ENCODE data around the gene EDA. TPM values are rescaled to one million over a fixed set of nuclear protein-coding genes. Genes with fewer than 3 reads are reported as not detected.

The EDA gene
- polyA plus RNA-seq, 1 donor from 2014 or later: not detected

GRCh38 chrX:69664693-69665092, 48.8 kb downstream of the EDA start:
- Mint-ChIP-seq H3K27me3 (no peaks in the 10 kb centered on the region), H3K27ac (no peak overlapping the region), H3K4me1 (no peaks in the 10 kb centered on the region), H3K36me3 (no peaks in the 10 kb centered on the region), H3K4me3 (no peak overlapping the region), H3K9me3 (peaks cover 5 to 25% (median 6%) of the 10 kb centered on the region in 3 donors)

DNA sequence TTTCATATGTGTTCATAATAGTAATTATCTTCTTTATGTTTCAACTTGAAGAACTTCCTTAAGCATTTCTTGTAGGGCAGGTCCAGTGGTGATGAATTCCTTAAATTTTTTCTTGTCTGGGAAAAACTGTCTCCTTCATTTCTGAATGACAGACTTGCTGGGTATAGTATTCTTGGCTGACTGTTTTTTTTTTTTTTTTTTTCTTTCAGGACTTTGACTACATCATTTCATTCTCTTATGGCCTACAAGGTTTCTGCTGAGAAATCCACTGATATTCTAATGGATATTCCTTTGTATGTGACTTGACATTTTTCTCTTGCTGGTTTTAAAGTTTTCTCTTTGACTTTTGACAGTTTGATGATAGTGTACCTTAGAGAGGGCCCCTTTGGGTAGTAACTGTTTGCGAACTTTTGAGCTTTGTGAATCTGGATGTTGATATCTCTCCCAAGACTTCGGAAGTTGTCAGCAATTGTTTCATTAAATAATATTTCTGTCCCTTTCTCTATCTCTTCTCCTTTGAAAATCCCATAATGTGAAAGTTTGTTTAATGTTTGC, 54.2 kb downstream of the EDA start:
- H3K27me3 Mint-ChIP-seq: no peaks in the 10 kb centered on the region
- H3K27ac Mint-ChIP-seq: no peak overlapping the region
- peaks cover 0 to 2% (median 0%) of the 10 kb centered on the region in 3 donors for H3K4me1 Mint-ChIP-seq
- peaks cover 4% of the 10 kb centered on the region for H3K36me3 Mint-ChIP-seq
- peaks cover 8 to 31% (median 18%) of the 10 kb centered on the region in 3 donors for H3K9me3 Mint-ChIP-seq
- no peak overlapping the region for H3K4me3 Mint-ChIP-seq

GRCh38 chrX:69674891-69675290, 59.0 kb downstream of the EDA start:
- H3K36me3 Mint-ChIP-seq: peaks cover 4% of the 10 kb centered on the region
- peaks cover 0 to 2% (median 0%) of the 10 kb centered on the region in 3 donors for H3K4me1 Mint-ChIP-seq
- no peaks in the 10 kb centered on the region for H3K27me3 Mint-ChIP-seq
- H3K9me3 Mint-ChIP-seq: peaks cover 4 to 19% (median 19%) of the 10 kb centered on the region in 3 donors
- peak overlapping the region in 1 of 3 donors; percentile 18 for H3K27ac Mint-ChIP-seq
- no peak overlapping the region for H3K4me3 Mint-ChIP-seq

- Mint-ChIP-seq H3K27ac (no peak overlapping the region), H3K27me3 (no peaks in the 10 kb centered on the region), H3K36me3 (no peaks in the 10 kb centered on the region), H3K4me3 (no peak overlapping the region), H3K4me1 (no peaks in the 10 kb centered on the region), H3K9me3 (peaks cover 0 to 5% (median 0%) of the 10 kb centered on the region in 3 donors)
Measured at GRCh38 chrX:69705818-69706217, 89.9 kb downstream of the EDA start.

DNA sequence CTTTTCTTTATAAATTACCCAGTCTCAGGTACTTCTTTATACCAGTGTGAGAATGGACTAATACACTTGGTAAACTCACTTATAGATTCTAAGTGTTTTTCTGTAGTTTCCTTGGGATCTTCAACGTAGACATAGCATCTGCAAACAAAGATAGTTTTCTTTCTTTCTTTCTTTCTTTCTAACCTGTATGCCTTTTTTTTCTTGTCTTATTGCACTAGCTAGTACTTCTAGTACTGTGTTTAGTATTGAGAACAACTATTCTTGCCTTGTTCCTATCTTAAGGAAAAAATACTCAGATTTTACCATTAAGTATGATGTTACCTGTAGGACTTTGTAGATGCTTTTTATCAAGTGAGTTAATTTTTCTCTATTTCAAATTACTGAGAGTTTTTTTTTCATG, 102.2 kb downstream of the EDA start:
- H3K4me3 Mint-ChIP-seq: no peak overlapping the region
- H3K27ac Mint-ChIP-seq: no peak overlapping the region
- no peaks in the 10 kb centered on the region for H3K36me3 Mint-ChIP-seq
- peaks cover 5 to 35% (median 7%) of the 10 kb centered on the region in 3 donors for H3K9me3 Mint-ChIP-seq
- H3K4me1 Mint-ChIP-seq: no peaks in the 10 kb centered on the region
- H3K27me3 Mint-ChIP-seq: no peaks in the 10 kb centered on the region

DNA sequence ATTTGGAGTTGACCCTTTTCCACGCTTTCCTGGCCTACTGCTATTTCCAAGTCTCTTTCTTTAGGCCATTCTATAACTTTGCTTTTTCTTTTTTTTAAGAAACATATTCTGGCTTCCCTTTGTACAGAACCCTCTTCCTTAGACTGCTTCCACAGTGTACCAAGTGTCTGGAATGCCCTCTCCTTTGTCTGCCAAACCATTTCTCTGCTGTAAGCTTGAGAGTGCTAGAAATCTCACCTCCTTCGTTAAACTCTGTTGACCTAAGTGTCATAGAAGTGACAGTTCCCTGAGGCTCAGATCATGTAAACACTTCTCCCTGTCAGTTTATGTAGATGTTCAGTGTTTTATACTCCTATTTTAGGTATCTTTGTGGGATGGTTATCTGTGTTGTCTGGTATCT, 108.4 kb downstream of the EDA start:
- Mint-ChIP-seq H3K36me3 (no peaks in the 10 kb centered on the region), H3K27ac (no peak overlapping the region), H3K9me3 (peaks cover 2 to 6% (median 6%) of the 10 kb centered on the region in 3 donors), H3K4me3 (no peak overlapping the region), H3K27me3 (peaks cover 3% of the 10 kb centered on the region), H3K4me1 (no peaks in the 10 kb centered on the region)

GRCh38 chrX:69740317-69740716, 124.4 kb downstream of the EDA start:
- Mint-ChIP-seq H3K36me3 (no peaks in the 10 kb centered on the region), H3K27me3 (no peaks in the 10 kb centered on the region), H3K4me3 (no peak overlapping the region), H3K27ac (no peak overlapping the region), H3K9me3 (peaks cover 3 to 17% (median 9%) of the 10 kb centered on the region in 3 donors), H3K4me1 (no peaks in the 10 kb centered on the region)

GRCh38 chrX:69741721-69742120, 125.8 kb downstream of the EDA start:
- Mint-ChIP-seq H3K9me3 (peaks cover 3 to 17% (median 9%) of the 10 kb centered on the region in 3 donors), H3K4me1 (no peaks in the 10 kb centered on the region), H3K36me3 (no peaks in the 10 kb centered on the region), H3K27ac (no peak overlapping the region), H3K27me3 (no peaks in the 10 kb centered on the region), H3K4me3 (no peak overlapping the region)

GRCh38 chrX:69746051-69746450, 130.1 kb downstream of the EDA start:
- Mint-ChIP-seq H3K9me3 (peaks cover 2 to 16% (median 7%) of the 10 kb centered on the region in 3 donors), H3K36me3 (no peaks in the 10 kb centered on the region), H3K27me3 (no peaks in the 10 kb centered on the region), H3K27ac (no peak overlapping the region), H3K4me3 (no peak overlapping the region), H3K4me1 (no peaks in the 10 kb centered on the region)

DNA sequence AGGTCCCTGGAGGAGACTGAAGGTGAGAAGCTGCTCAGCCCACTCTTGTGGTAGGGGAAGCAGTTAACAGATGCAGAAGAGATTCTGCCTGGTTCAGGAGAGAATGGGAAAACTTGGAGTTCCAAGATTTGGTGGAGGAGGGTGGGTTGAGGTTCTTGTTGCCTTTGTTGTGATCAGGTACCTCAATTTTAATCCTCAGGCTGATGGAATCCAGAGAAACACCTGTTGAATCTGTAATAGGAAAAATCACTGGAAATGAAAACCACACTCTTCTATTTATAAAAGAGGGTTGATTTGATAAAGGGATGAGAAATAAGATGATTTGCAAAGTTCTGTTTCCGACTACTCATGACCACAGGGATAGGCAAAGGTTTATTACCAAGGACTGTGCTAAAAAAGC, 132.1 kb downstream of the EDA start:
- no peak overlapping the region for H3K4me3 Mint-ChIP-seq
- H3K4me1 Mint-ChIP-seq: no peaks in the 10 kb centered on the region
- H3K9me3 Mint-ChIP-seq: peaks cover 2 to 9% (median 3%) of the 10 kb centered on the region in 3 donors
- no peaks in the 10 kb centered on the region for H3K36me3 Mint-ChIP-seq
- H3K27ac Mint-ChIP-seq: no peak overlapping the region
- H3K27me3 Mint-ChIP-seq: no peaks in the 10 kb centered on the region

DNA sequence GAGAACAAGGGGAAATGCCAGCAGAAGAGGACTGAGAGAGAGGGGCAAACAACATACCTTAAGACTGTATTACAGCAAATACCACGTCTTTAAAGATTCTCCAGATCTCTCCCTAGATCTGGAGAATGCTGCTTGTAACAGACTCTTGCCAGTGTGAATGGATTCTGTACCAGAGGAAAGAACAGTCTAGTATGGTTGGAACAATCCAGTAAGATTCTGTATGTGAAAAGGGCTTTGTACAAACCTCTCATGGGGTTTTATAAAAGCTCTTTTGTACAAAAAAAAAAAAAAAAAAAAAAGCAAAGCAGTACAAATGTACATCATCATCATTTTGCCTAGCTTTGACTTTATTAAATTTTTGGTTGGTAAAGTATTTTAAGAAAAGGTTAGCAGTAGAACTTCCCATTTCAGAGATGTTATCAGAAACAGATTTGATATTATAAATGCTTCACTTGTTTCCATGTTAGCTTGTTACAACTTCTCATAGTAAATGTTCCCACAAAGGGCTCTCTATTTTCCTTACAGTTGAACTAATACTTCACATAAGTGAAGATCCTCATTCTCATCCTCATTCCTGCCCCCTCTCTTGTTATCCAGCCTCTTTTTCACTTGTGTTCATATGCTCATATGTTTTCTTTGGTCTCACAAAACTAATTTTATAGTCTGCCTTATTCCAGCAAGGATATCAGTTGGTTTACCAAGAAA, 144.2 kb downstream of the EDA start:
- Mint-ChIP-seq H3K9me3 (no peaks in the 10 kb centered on the region), H3K36me3 (no peaks in the 10 kb centered on the region), H3K27me3 (no peaks in the 10 kb centered on the region), H3K4me3 (no peak overlapping the region), H3K4me1 (no peaks in the 10 kb centered on the region), H3K27ac (no peak overlapping the region)

DNA sequence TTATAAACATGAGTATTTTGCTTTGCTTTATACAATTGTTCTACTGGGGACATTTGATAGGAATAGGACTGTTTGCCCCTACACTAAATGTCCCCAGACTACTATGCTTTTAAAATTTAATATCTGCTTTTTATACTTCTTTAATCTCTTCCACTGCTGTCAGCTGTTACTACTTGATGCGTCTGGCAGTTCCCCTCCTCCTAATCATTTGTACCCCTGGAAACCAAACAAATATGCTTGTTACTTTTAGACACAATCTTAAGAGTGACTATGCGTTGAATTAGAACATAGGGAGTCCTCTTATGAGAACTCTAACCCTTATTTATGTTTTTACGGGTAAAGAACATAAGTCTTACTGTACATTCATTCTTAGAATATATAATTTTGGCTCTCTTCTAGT, 145.7 kb downstream of the EDA start:
- no peaks in the 10 kb centered on the region for H3K27me3 Mint-ChIP-seq
- no peak overlapping the region for H3K27ac Mint-ChIP-seq
- H3K4me1 Mint-ChIP-seq: no peaks in the 10 kb centered on the region
- no peak overlapping the region for H3K4me3 Mint-ChIP-seq
- H3K9me3 Mint-ChIP-seq: peaks cover 0 to 3% (median 0%) of the 10 kb centered on the region in 3 donors
- no peaks in the 10 kb centered on the region for H3K36me3 Mint-ChIP-seq

DNA sequence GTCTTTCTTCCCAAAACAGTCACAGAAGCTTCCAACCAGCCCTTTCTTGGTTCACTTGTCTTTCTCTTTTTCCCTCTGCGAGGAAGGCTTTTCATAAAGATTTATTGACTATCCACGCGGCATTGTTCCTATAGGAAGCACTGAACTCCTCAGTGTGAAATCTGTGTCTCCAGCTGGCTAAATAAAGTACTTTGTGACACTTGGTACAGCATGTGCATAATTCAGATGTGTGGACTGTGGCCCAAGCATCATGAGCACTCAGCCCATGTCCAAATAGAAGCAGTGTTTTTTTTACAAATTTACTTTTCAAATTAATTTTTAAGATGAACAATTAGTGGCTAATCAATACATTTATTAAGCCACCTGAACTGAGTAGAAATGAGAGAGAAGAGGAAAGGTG, 146.4 kb downstream of the EDA start:
- H3K27me3 Mint-ChIP-seq: no peaks in the 10 kb centered on the region
- no peak overlapping the region for H3K27ac Mint-ChIP-seq
- no peaks in the 10 kb centered on the region for H3K4me1 Mint-ChIP-seq
- no peaks in the 10 kb centered on the region for H3K36me3 Mint-ChIP-seq
- H3K4me3 Mint-ChIP-seq: no peak overlapping the region
- H3K9me3 Mint-ChIP-seq: peaks cover 0 to 3% (median 0%) of the 10 kb centered on the region in 3 donors

GRCh38 chrX:69793260-69793935, 177.5 kb downstream of the EDA start:
- Mint-ChIP-seq H3K9me3 (peaks cover 5 to 10% (median 9%) of the 10 kb centered on the region in 3 donors), H3K36me3 (no peaks in the 10 kb centered on the region), H3K4me3 (no peak overlapping the region), H3K27ac (no peak overlapping the region), H3K4me1 (no peaks in the 10 kb centered on the region), H3K27me3 (peaks cover 4% of the 10 kb centered on the region)

- Mint-ChIP-seq H3K9me3 (peaks cover 2 to 10% (median 5%) of the 10 kb centered on the region in 3 donors), H3K4me3 (no peak overlapping the region), H3K4me1 (no peaks in the 10 kb centered on the region), H3K36me3 (no peaks in the 10 kb centered on the region), H3K27ac (no peak overlapping the region), H3K27me3 (peaks cover 2% of the 10 kb centered on the region)
Measured at GRCh38 chrX:69795702-69796101, 179.8 kb downstream of the EDA start.
